Measurements from ENCODE around the gene CADM1.

Gene CADM1

GRCh38 chr11:115338476-115338875, 165.7 kb downstream of the CADM1 start:
- no peaks in the 10 kb centered on the region for H3K4me1 ChIP-seq (ENCODE audit: control insufficient read depth, insufficient read depth, low read length)
- no peaks in the 10 kb centered on the region for H3K36me3 ChIP-seq (ENCODE audit: control insufficient read depth in 2 of 2, insufficient read depth in 2 of 2, low read length in 2 of 2)
- H3K4me3 ChIP-seq (ENCODE audit: low read length in 2 of 2), result no peak overlapping the region
- no peak overlapping the region for H3K9ac ChIP-seq (ENCODE audit: low read length in 2 of 2)
- H3K9me3 ChIP-seq (ENCODE audit: control insufficient read depth in 2 of 2, low read length in 2 of 2), result no peaks in the 10 kb centered on the region
- H3K27me3 ChIP-seq (ENCODE audit: control insufficient read depth in 1 of 2, insufficient read depth in 2 of 2, low read length in 2 of 2), result no peaks in the 10 kb centered on the region
- H3K27ac ChIP-seq (ENCODE audit: low read length), result no peak overlapping the region

DNA sequence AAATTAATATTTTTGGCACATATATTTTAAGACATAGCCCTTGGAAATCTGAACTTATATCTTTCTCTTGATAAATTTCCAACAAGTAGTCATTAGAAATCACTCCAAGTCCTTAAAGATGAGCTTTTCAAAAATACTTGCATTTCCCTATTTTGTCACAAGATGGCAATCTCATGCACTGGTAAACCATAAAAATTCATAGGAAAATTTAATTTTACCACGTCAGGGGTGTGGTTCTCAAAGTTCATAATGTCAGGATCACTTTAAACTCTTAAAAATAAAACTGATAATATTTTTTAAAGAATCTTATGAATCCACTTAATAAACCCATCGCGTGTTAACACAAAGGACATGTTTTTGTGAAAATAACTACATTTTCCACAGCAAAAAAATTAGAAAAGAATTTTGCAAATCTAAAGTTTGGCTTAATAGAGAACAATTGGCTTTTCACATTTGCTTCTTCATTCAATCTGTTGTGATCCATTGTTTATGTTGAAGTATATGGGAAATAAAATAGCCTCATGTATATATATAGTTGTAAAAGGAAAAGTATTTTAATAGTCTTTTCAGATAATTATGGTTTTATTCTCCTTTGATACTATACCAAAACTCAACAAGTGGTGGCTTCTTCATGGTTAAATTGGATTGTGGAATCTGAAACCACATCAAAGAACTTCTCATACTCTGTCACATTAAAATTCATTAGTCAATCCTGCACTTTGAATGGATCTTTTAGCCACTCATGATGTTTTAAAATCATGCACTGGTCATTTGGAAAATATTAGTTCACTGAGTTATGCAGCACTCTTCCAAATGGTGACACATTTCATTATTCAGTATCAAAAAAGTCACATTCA, 169.1 kb downstream of the CADM1 start:
- no peak overlapping the region for H3K4me3 ChIP-seq (ENCODE audit: low read length in 2 of 2)
- no peaks in the 10 kb centered on the region for H3K36me3 ChIP-seq (ENCODE audit: control insufficient read depth in 2 of 2, insufficient read depth in 2 of 2, low read length in 2 of 2)
- no peaks in the 10 kb centered on the region for H3K9me3 ChIP-seq (ENCODE audit: control insufficient read depth in 2 of 2, low read length in 2 of 2)
- H3K4me1 ChIP-seq (ENCODE audit: control insufficient read depth, insufficient read depth, low read length), result no peaks in the 10 kb centered on the region
- no peaks in the 10 kb centered on the region for H3K27me3 ChIP-seq (ENCODE audit: control insufficient read depth in 1 of 2, insufficient read depth in 2 of 2, low read length in 2 of 2)
- H3K27ac ChIP-seq (ENCODE audit: low read length), result no peak overlapping the region
- no peak overlapping the region for H3K9ac ChIP-seq (ENCODE audit: low read length in 2 of 2)

DNA sequence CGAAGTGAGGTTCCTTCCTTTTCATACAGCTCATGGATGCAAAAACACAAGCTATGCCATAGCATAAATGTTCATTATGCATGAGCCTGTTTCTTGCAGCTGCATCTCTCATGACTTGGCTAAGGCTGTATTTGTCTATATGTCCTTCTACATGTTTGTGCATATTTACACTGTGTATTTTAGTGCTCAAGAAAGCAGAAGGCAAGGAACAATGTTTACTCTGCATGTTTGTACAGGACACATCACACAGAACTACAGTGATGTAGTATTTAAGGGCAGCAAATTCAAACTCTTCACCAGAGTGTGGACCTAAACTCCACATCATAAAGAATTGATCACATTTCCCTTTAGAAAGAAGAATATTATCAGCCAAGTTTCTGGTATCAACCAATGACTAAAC, 170.3 kb downstream of the CADM1 start:
- Histone ChIP-seq H3K9ac (ENCODE audit: low read length in 2 of 2) (no peak overlapping the region), H3K4me3 (ENCODE audit: low read length in 2 of 2) (no peak overlapping the region), H3K4me1 (ENCODE audit: control insufficient read depth, insufficient read depth, low read length) (no peaks in the 10 kb centered on the region), H3K27me3 (ENCODE audit: control insufficient read depth in 1 of 2, insufficient read depth in 2 of 2, low read length in 2 of 2) (no peaks in the 10 kb centered on the region), H3K36me3 (ENCODE audit: control insufficient read depth in 2 of 2, insufficient read depth in 2 of 2, low read length in 2 of 2) (no peaks in the 10 kb centered on the region), H3K27ac (ENCODE audit: low read length) (no peak overlapping the region), H3K9me3 (ENCODE audit: control insufficient read depth in 2 of 2, low read length in 2 of 2) (no peaks in the 10 kb centered on the region)

DNA sequence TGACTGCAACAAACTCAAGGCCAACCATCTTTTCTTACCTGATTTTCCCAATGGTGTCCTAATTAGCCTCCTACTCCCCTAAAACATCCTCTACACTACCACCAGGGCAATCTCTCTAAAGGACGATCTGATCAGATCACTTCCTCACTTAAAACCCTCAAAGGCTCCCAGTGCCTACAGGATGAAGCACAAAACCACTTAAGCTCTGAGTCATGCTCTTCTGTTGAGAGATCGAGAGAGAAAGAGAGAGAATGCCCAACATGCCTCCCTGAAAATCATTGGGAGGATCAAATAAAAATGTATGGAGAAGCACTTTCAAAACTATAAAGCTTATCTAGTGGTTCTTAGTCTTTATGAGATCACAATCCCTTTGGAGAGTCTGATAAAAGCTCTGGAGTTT, 171.1 kb downstream of the CADM1 start:
- H3K36me3 ChIP-seq (ENCODE audit: control insufficient read depth in 2 of 2, insufficient read depth in 2 of 2, low read length in 2 of 2), result no peaks in the 10 kb centered on the region
- no peaks in the 10 kb centered on the region for H3K4me1 ChIP-seq (ENCODE audit: control insufficient read depth, insufficient read depth, low read length)
- no peaks in the 10 kb centered on the region for H3K9me3 ChIP-seq (ENCODE audit: control insufficient read depth in 2 of 2, low read length in 2 of 2)

DNA sequence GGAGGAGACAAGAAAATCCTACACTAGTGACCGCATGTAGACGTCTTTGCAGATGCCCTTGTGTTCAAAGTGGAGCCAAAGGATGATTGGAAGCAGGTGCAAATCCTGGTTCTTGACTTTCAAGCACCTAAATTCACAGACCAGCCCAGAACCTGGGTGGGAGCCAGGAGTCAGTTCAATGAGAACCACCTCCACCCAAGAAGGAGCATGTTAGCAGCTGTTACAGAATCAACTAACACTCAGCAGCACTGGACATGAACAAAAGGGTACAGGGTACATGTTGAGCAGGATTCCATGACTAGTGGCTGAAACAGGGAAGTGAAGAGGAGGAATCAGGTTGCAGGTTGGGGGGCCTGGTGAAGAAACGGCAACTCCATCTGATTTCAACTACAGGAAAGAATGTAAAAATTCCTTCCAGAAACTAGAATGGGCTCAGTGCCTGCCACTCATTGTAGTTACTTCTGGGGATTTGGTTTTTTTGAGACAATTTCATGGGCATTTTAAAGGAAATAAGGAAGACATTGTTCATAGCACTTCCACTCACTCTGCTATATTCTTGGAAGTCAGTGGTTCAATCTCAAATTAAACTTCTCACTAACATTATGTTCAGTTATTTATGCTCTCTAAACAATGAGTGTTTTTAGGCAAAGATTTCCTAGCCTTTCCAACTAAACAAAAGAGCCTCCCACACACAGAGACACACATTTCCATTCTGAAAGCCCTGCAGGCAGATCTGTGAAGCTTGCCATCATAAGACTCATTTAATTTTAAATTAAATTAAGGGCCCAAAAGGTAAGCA, 173.3 kb downstream of the CADM1 start:
- H3K27ac ChIP-seq (ENCODE audit: low read length), result no peak overlapping the region
- H3K4me3 ChIP-seq (ENCODE audit: low read length in 2 of 2), result no peak overlapping the region
- no peaks in the 10 kb centered on the region for H3K27me3 ChIP-seq (ENCODE audit: control insufficient read depth in 1 of 2, insufficient read depth in 2 of 2, low read length in 2 of 2)

More for the DNA sequence above, 171.1 kb downstream of the CADM1 start:
- Histone ChIP-seq H3K27me3 (ENCODE audit: control insufficient read depth in 1 of 2, insufficient read depth in 2 of 2, low read length in 2 of 2) (no peaks in the 10 kb centered on the region), H3K4me3 (ENCODE audit: low read length in 2 of 2) (no peak overlapping the region), H3K9ac (ENCODE audit: low read length in 2 of 2) (no peak overlapping the region), H3K27ac (ENCODE audit: low read length) (no peak overlapping the region)

DNA sequence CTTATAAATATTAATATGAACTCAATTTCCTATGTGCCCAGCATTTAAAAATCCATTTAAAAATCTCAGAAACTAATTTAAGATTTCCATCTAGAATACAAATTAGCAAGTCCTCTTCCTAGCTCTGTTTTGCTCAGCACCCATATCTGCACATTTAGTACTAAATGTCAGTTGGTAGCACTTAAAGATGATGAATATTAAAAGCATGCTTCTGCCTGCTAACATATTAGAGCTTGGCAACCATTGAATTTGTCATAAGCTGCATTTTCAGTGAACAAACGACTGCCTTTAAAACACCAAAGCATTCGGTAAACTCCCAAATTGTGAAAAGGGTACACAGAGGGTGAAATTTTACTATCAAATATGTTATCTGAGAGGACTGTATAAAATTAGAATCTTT, 177.7 kb downstream of the CADM1 start:
- Histone ChIP-seq H3K27me3 (ENCODE audit: control insufficient read depth in 1 of 2, insufficient read depth in 2 of 2, low read length in 2 of 2) (no peaks in the 10 kb centered on the region), H3K4me1 (ENCODE audit: control insufficient read depth, insufficient read depth, low read length) (no peaks in the 10 kb centered on the region), H3K9me3 (ENCODE audit: control insufficient read depth in 2 of 2, low read length in 2 of 2) (no peaks in the 10 kb centered on the region), H3K36me3 (ENCODE audit: control insufficient read depth in 2 of 2, insufficient read depth in 2 of 2, low read length in 2 of 2) (no peaks in the 10 kb centered on the region), H3K9ac (ENCODE audit: low read length in 2 of 2) (no peak overlapping the region), H3K27ac (ENCODE audit: low read length) (no peak overlapping the region), H3K4me3 (ENCODE audit: low read length in 2 of 2) (no peak overlapping the region)

More for the DNA sequence above, 173.3 kb downstream of the CADM1 start:
- Histone ChIP-seq H3K4me1 (ENCODE audit: control insufficient read depth, insufficient read depth, low read length) (no peaks in the 10 kb centered on the region), H3K9me3 (ENCODE audit: control insufficient read depth in 2 of 2, low read length in 2 of 2) (no peaks in the 10 kb centered on the region), H3K9ac (ENCODE audit: low read length in 2 of 2) (no peak overlapping the region), H3K36me3 (ENCODE audit: control insufficient read depth in 2 of 2, insufficient read depth in 2 of 2, low read length in 2 of 2) (no peaks in the 10 kb centered on the region)

GRCh38 chr11:115325523-115325922, 178.7 kb downstream of the CADM1 start:
- no peaks in the 10 kb centered on the region for H3K9me3 ChIP-seq (ENCODE audit: control insufficient read depth in 2 of 2, low read length in 2 of 2)
- no peaks in the 10 kb centered on the region for H3K4me1 ChIP-seq (ENCODE audit: control insufficient read depth, insufficient read depth, low read length)
- no peak overlapping the region for H3K4me3 ChIP-seq (ENCODE audit: low read length in 2 of 2)
- H3K27ac ChIP-seq (ENCODE audit: low read length), result no peak overlapping the region
- H3K36me3 ChIP-seq (ENCODE audit: control insufficient read depth in 2 of 2, insufficient read depth in 2 of 2, low read length in 2 of 2), result no peaks in the 10 kb centered on the region
- H3K27me3 ChIP-seq (ENCODE audit: control insufficient read depth in 1 of 2, insufficient read depth in 2 of 2, low read length in 2 of 2), result no peaks in the 10 kb centered on the region
- H3K9ac ChIP-seq (ENCODE audit: low read length in 2 of 2), result no peak overlapping the region

GRCh38 chr11:115324581-115325432, 179.4 kb downstream of the CADM1 start:
- H3K27ac ChIP-seq (ENCODE audit: low read length), result no peak overlapping the region
- no peaks in the 10 kb centered on the region for H3K4me1 ChIP-seq (ENCODE audit: control insufficient read depth, insufficient read depth, low read length)
- H3K9ac ChIP-seq (ENCODE audit: low read length in 2 of 2), result no peak overlapping the region
- H3K9me3 ChIP-seq (ENCODE audit: control insufficient read depth in 2 of 2, low read length in 2 of 2), result no peaks in the 10 kb centered on the region
- no peaks in the 10 kb centered on the region for H3K36me3 ChIP-seq (ENCODE audit: control insufficient read depth in 2 of 2, insufficient read depth in 2 of 2, low read length in 2 of 2)
- H3K4me3 ChIP-seq (ENCODE audit: low read length in 2 of 2), result peak overlapping the region in 1 of 2 donors; percentile 44
- H3K27me3 ChIP-seq (ENCODE audit: control insufficient read depth in 1 of 2, insufficient read depth in 2 of 2, low read length in 2 of 2), result no peaks in the 10 kb centered on the region

DNA sequence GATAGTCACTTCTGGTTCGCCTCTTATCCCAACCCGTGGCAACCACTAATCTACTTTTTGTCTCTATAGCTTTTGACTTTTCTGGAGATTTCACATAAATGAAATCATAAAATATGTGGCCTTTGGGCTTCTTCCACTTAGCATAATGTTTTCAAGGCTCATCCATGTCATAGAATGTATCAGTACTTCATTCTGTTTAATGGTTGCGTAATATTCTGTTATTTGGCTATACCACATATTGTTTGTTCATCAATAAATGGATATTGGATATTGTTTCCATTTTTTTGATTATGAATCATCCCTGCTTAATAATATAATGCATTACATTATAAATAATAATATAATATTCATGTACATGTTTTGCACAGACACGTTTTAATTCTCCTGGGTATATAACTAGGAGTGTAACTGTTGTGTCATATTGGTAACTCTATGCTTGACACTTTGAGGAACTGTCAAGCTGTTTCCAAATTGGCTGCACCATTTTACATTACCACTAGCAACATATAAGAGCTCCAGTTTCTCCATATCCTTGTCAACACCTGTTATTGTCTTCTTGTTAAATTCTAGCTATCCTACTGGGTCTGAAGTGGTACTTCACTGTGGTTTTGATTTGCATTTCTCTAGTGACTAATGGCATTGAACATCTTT, 181.5 kb downstream of the CADM1 start:
- Histone ChIP-seq H3K4me3 (ENCODE audit: low read length in 2 of 2) (no peak overlapping the region), H3K27ac (ENCODE audit: low read length) (no peak overlapping the region), H3K9me3 (ENCODE audit: control insufficient read depth in 2 of 2, low read length in 2 of 2) (no peaks in the 10 kb centered on the region), H3K36me3 (ENCODE audit: control insufficient read depth in 2 of 2, insufficient read depth in 2 of 2, low read length in 2 of 2) (no peaks in the 10 kb centered on the region), H3K9ac (ENCODE audit: low read length in 2 of 2) (no peak overlapping the region), H3K4me1 (ENCODE audit: control insufficient read depth, insufficient read depth, low read length) (no peaks in the 10 kb centered on the region), H3K27me3 (ENCODE audit: control insufficient read depth in 1 of 2, insufficient read depth in 2 of 2, low read length in 2 of 2) (no peaks in the 10 kb centered on the region)
